Measurements from ENCODE around the gene TMEM63C. TPM values are rescaled to one million over a fixed set of nuclear protein-coding genes. Genes with fewer than 3 reads are reported as not detected.

TMEM63C gene
- total RNA-seq, 2 donors from 2014 or later = under 0.01 TPM; not detected in 1

- ATAC-seq (ENCODE audit: insufficient number of reproducible peaks, low FRiP score, low read depth) = no peak
- DNase-seq (ENCODE audit: low spot score) = no peak
- no peak overlapping the region for H3K4me3 ChIP-seq
- TF ChIP-seq, protein P1, sequence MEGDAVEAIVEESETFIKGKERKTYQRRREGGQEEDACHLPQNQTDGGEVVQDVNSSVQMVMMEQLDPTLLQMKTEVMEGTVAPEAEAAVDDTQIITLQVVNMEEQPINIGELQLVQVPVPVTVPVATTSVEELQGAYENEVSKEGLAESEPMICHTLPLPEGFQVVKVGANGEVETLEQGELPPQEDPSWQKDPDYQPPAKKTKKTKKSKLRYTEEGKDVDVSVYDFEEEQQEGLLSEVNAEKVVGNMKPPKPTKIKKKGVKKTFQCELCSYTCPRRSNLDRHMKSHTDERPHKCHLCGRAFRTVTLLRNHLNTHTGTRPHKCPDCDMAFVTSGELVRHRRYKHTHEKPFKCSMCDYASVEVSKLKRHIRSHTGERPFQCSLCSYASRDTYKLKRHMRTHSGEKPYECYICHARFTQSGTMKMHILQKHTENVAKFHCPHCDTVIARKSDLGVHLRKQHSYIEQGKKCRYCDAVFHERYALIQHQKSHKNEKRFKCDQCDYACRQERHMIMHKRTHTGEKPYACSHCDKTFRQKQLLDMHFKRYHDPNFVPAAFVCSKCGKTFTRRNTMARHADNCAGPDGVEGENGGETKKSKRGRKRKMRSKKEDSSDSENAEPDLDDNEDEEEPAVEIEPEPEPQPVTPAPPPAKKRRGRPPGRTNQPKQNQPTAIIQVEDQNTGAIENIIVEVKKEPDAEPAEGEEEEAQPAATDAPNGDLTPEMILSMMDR (IDR thresholded peaks at IDR 0.05) = no peak
- no peaks in the 10 kb centered on the region for H3K9me3 ChIP-seq
- no peaks in the 10 kb centered on the region for H3K36me3 ChIP-seq
- no peaks in the 10 kb centered on the region for H3K27me3 ChIP-seq (replicated peaks; ENCODE audit: insufficient read depth)
- no peaks in the 10 kb centered on the region for H3K4me1 ChIP-seq (ENCODE audit: control insufficient read depth in 1 of 2, low read depth in 2 of 2)
- no peak overlapping the region for H3K27ac ChIP-seq
Measured at GRCh38 chr14:77190977-77191376, 9.4 kb downstream of the TMEM63C start.

DNA sequence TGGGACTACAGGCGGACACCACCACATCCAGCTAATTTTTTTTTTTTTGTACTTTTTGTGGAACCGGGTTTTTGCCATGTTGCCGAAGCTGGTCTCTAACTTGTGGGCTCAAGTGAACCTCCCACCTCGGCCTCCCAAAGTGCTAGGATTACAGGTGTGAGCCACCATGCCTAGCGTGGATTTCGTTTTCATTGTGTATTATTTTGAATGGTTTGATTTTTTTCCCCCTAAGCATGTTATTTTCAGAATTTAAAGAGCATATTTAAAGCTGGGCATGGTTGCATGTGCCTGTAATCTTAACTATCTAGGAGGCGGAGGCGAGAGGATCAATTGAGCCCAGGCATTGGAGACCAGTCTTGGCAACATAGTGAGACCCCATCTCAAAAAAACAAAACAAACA lies 13.1 kb downstream of the TMEM63C start:
- H3K4me3 ChIP-seq = no peak overlapping the region
- H3K9me3 ChIP-seq = no peaks in the 10 kb centered on the region
- H3K27me3 ChIP-seq (replicated peaks; ENCODE audit: insufficient read depth) = no peaks in the 10 kb centered on the region
- ATAC-seq (ENCODE audit: insufficient number of reproducible peaks, low FRiP score, low read depth) = no peak
- H3K27ac ChIP-seq = no peak overlapping the region
- no peaks in the 10 kb centered on the region for H3K36me3 ChIP-seq
- no peaks in the 10 kb centered on the region for H3K4me1 ChIP-seq (ENCODE audit: control insufficient read depth in 1 of 2, low read depth in 2 of 2)
- no peak for DNase-seq (ENCODE audit: low spot score)
- TF ChIP-seq, protein P1 (IDR thresholded peaks at IDR 0.05) = no peak

DNA sequence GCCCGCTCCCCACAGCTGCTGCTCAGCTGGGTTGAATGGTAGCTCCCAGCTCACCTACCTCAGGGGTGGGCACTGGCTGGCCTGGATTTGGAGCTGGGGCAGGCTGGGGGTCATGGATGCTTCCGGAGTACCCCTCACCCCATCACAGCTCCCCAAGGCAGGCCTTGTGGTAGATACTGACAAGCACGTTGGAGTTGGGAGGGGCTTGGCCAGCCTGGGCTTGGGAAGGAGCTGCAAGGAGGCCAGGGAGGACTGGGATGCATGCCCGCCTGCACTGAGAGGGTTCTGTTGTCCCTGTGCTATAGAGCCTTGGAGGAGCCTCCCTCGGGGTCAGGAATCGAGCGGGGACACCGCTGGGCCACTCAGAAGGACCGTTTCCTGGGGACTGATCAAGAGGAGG lies 14.2 kb downstream of the TMEM63C start:
- no peak for ATAC-seq (ENCODE audit: insufficient number of reproducible peaks, low FRiP score, low read depth)
- H3K9me3 ChIP-seq = no peaks in the 10 kb centered on the region
- no peak for DNase-seq (ENCODE audit: low spot score)
- TF ChIP-seq, protein P1 (IDR thresholded peaks at IDR 0.05) = no peak
- H3K4me3 ChIP-seq = no peak overlapping the region
- no peaks in the 10 kb centered on the region for H3K4me1 ChIP-seq (ENCODE audit: control insufficient read depth in 1 of 2, low read depth in 2 of 2)
- H3K27me3 ChIP-seq (replicated peaks; ENCODE audit: insufficient read depth) = no peaks in the 10 kb centered on the region
- no peaks in the 10 kb centered on the region for H3K36me3 ChIP-seq
- no peak overlapping the region for H3K27ac ChIP-seq

- Histone ChIP-seq H3K27me3 (replicated peaks; ENCODE audit: insufficient read depth) (no peaks in the 10 kb centered on the region), H3K4me3 (no peak overlapping the region), H3K4me1 (ENCODE audit: control insufficient read depth in 1 of 2, low read depth in 2 of 2) (no peaks in the 10 kb centered on the region), H3K36me3 (no peaks in the 10 kb centered on the region), H3K9me3 (no peaks in the 10 kb centered on the region), H3K27ac (no peak overlapping the region)
- DNase-seq (ENCODE audit: low spot score) (no peak), ATAC-seq (ENCODE audit: insufficient number of reproducible peaks, low FRiP score, low read depth) (no peak)
- TF ChIP-seq, protein P1 (IDR thresholded peaks at IDR 0.05) = no peak
Measured at GRCh38 chr14:77197988-77198387, 16.4 kb downstream of the TMEM63C start.

DNA sequence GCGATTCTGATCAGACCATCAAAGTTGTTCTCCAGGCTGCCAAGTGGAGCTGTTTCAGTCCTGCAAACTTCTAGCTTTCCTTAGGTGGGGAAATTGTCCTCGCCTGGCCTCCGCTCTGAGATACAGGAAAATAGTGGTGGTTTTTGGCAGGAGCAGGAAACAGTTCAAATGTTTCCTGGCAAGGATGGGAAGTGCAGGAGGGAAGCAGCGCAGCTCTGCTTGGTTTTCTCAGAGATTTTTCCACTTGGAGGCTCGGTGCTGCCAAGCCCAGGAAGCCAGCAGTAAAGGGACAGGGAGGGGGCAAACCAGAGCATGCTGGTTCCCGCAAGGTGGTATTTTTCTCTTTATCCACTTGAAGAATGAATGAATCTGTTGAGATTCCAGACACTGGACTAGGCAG lies 17.0 kb downstream of the TMEM63C start:
- Histone ChIP-seq H3K36me3 (no peaks in the 10 kb centered on the region), H3K27ac (no peak overlapping the region), H3K4me1 (ENCODE audit: control insufficient read depth in 1 of 2, low read depth in 2 of 2) (no peaks in the 10 kb centered on the region), H3K4me3 (no peak overlapping the region), H3K27me3 (replicated peaks; ENCODE audit: insufficient read depth) (no peaks in the 10 kb centered on the region), H3K9me3 (no peaks in the 10 kb centered on the region)
- TF ChIP-seq, protein P1 (IDR thresholded peaks at IDR 0.05) = no peak
- no peak for DNase-seq (ENCODE audit: low spot score)
- no peak for ATAC-seq (ENCODE audit: insufficient number of reproducible peaks, low FRiP score, low read depth)

All from thoracic aorta (tissue), 2 donors.